NT2/D1 (cell line): ENCODE measurements around the gene FEZF2.

Source experiments
- DNase-seq: peaks from one replicate; pipeline ENCODE4 v3.0.0-alpha.2; 2011; ENCODE audit warnings: low read depth, low spot score
- H3K27me3 ChIP-seq: 2 replicates; pipeline ENCODE4 v1.6.0; 2011; ENCODE audit warnings: mild to moderate bottlenecking; ENCODE audit not compliant: insufficient read length, insufficient read depth
- H3K36me3 ChIP-seq: 2 replicates; pipeline ENCODE4 v1.6.1; 2011; ENCODE audit warnings: mild to moderate bottlenecking, low read length, mixed read lengths; ENCODE audit not compliant: insufficient read depth, insufficient read length
- H3K4me1 ChIP-seq: 2 replicates; pipeline ENCODE4 v1.5.1; 2011; ENCODE audit not compliant: insufficient read depth, insufficient read length
- H3K4me3 ChIP-seq: 2 replicates; pipeline ENCODE4 v1.5.1; 2011; ENCODE audit warnings: low read depth; ENCODE audit not compliant: insufficient read length
- H3K9ac ChIP-seq: 2 replicates; pipeline ENCODE4 v1.6.0; 2011; ENCODE audit warnings: low read depth; ENCODE audit not compliant: insufficient read length
- H3K9me3 ChIP-seq: 2 replicates; pipeline ENCODE4 v1.5.1; 2011; ENCODE audit warnings: mild to moderate bottlenecking, low read length; ENCODE audit not compliant: insufficient read depth
- SUZ12 ChIP-seq: IDR thresholded peaks from 2 replicates; pipeline ENCODE4 v1.6.1; 2011; ENCODE audit not compliant: insufficient read length, insufficient read depth; ENCODE audit errors: extremely low read depth
- YY1 ChIP-seq: IDR thresholded peaks from 2 replicates; pipeline ENCODE4 v1.6.1; 2011; ENCODE audit not compliant: insufficient read length, insufficient read depth
- ZNF274 ChIP-seq: IDR thresholded peaks from 2 replicates; pipeline ENCODE4 v1.6.1; 2011; ENCODE audit warnings: mild to moderate bottlenecking, low read depth, low read length

Gene FEZF2

GRCh38 chr3:62405135-62405534 lies 31.8 kb upstream of the FEZF2 start:
- no peak for DNase-seq

GRCh38 chr3:62404321-62404720 lies 31.0 kb upstream of the FEZF2 start:
- no peak overlapping the region for H3K4me3 ChIP-seq
- H3K27me3 ChIP-seq, result peaks cover 34% of the 10 kb centered on the region
- DNase-seq, result no peak
- no peaks in the 10 kb centered on the region for H3K36me3 ChIP-seq
- H3K9me3 ChIP-seq, result no peaks in the 10 kb centered on the region
- H3K4me1 ChIP-seq, result no peaks in the 10 kb centered on the region
- TF ChIP-seq SUZ12, result no peak
- no peak for TF ChIP-seq ZNF274
- no peak for TF ChIP-seq YY1
- no peak overlapping the region for H3K9ac ChIP-seq

More at GRCh38 chr3:62405135-62405534, 31.8 kb upstream of the FEZF2 start:
- no peak for TF ChIP-seq SUZ12
- TF ChIP-seq ZNF274, result no peak
- TF ChIP-seq YY1, result no peak
- Histone ChIP-seq H3K4me1 (no peaks in the 10 kb centered on the region), H3K4me3 (no peak overlapping the region), H3K9me3 (no peaks in the 10 kb centered on the region), H3K27me3 (peaks cover 37% of the 10 kb centered on the region), H3K9ac (no peak overlapping the region), H3K36me3 (no peaks in the 10 kb centered on the region)

GRCh38 chr3:62403765-62404164 lies 30.4 kb upstream of the FEZF2 start:
- H3K4me3 ChIP-seq, result no peak overlapping the region
- no peak for DNase-seq
- TF ChIP-seq ZNF274 (no peak), YY1 (no peak), SUZ12 (no peak)
- no peaks in the 10 kb centered on the region for H3K36me3 ChIP-seq
- H3K9me3 ChIP-seq, result no peaks in the 10 kb centered on the region
- no peaks in the 10 kb centered on the region for H3K4me1 ChIP-seq
- peaks cover 28% of the 10 kb centered on the region for H3K27me3 ChIP-seq
- no peak overlapping the region for H3K9ac ChIP-seq

GRCh38 chr3:62392626-62393292 lies 19.4 kb upstream of the FEZF2 start:
- H3K4me3 ChIP-seq, result no peak overlapping the region
- no peak overlapping the region for H3K9ac ChIP-seq
- DNase-seq, result no peak
- H3K4me1 ChIP-seq, result no peaks in the 10 kb centered on the region
- no peaks in the 10 kb centered on the region for H3K9me3 ChIP-seq
- H3K27me3 ChIP-seq, result peaks cover 13% of the 10 kb centered on the region
- no peaks in the 10 kb centered on the region for H3K36me3 ChIP-seq
- no peak for TF ChIP-seq SUZ12
- no peak for TF ChIP-seq YY1
- no peak for TF ChIP-seq ZNF274

GRCh38 chr3:62387251-62387650 lies 13.9 kb upstream of the FEZF2 start:
- TF ChIP-seq SUZ12, result no peak
- no peak for TF ChIP-seq YY1
- no peak for TF ChIP-seq ZNF274
- Histone ChIP-seq H3K27me3 (peaks cover 21% of the 10 kb centered on the region), H3K9me3 (no peaks in the 10 kb centered on the region), H3K4me3 (no peak overlapping the region), H3K9ac (no peak overlapping the region), H3K36me3 (no peaks in the 10 kb centered on the region), H3K4me1 (no peaks in the 10 kb centered on the region)
- no peak for DNase-seq

- peaks cover 8% of the 10 kb centered on the region; the same call in 1 of the 2 replicates for H3K9me3 ChIP-seq
- peaks cover 91% of the 10 kb centered on the region for H3K27me3 ChIP-seq
- no peak for DNase-seq
- no peak overlapping the region for H3K9ac ChIP-seq
- peaks cover 5% of the 10 kb centered on the region for H3K4me1 ChIP-seq
- H3K4me3 ChIP-seq, result no peak overlapping the region
- no peaks in the 10 kb centered on the region for H3K36me3 ChIP-seq
- peak; percentile 57 for TF ChIP-seq SUZ12
- TF ChIP-seq YY1, result no peak
- no peak for TF ChIP-seq ZNF274
Measured at GRCh38 chr3:62379321-62379798, 6.0 kb upstream of the FEZF2 start.

GRCh38 chr3:62378921-62379320 lies 5.6 kb upstream of the FEZF2 start:
- Histone ChIP-seq H3K9me3 (peaks cover 8% of the 10 kb centered on the region; the same call in 1 of the 2 replicates), H3K4me1 (peaks cover 7% of the 10 kb centered on the region), H3K4me3 (peak overlapping the region; percentile 12), H3K27me3 (peaks cover 95% of the 10 kb centered on the region), H3K36me3 (no peaks in the 10 kb centered on the region), H3K9ac (no peak overlapping the region)
- TF ChIP-seq YY1, result no peak
- TF ChIP-seq ZNF274, result no peak
- TF ChIP-seq SUZ12, result no peak
- no peak for DNase-seq
